ENCODE measurements around the gene CEP112.

DNA sequence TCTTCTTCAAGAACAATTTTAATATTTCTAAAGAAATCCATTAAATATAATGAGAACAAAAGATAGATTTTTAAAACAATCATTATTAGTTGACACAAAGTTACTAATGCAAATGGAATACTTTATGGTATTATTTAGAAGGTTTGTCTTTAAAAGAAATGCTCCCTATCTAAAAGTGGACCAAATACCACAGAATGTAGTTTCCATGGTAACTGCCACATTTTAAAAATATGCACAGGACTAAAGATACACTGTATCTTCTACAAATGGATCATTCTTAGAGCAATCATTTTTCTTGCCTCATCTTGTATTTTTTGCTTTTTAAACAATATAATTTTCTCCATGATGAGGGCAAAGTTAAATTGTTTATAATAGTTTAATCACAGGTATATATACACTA lies 296.0 kb downstream of the CEP112 start:
- TF ChIP-seq SKIL (IDR thresholded peaks at IDR 0.05; ENCODE audit: low read depth, poor library complexity, severe bottlenecking) (no peak), CTCF (IDR thresholded peaks at IDR 0.05 in 2 of 3, conservative IDR thresholded peaks at IDR 0.05 in 1 of 3; ENCODE audit: control insufficient read depth in 2 of 3, extremely low read depth in 1 of 3, insufficient read depth in 1 of 3, low read depth in 3 of 3, low read length in 3 of 3) (no peak), FOXK2 (IDR thresholded peaks at IDR 0.05) (no peak), ZZZ3 (IDR thresholded peaks at IDR 0.05; ENCODE audit: control insufficient read depth, insufficient read length, low read depth) (no peak), ZBTB11 (CRISPR knock-in tag; IDR thresholded peaks at IDR 0.05) (no peak), POLR2A (IDR thresholded peaks at IDR 0.05; ENCODE audit: low read depth, low read length) (no peak), GABPA (IDR thresholded peaks at IDR 0.05; ENCODE audit: low read depth) (no peak), ETV6 (conservative IDR thresholded peaks at IDR 0.05 in 1 of 2, IDR thresholded peaks at IDR 0.05 in 1 of 2; ENCODE audit: borderline replicate concordance in 1 of 2, low read depth in 1 of 2) (no peak), USF1 (IDR thresholded peaks at IDR 0.05; ENCODE audit: borderline replicate concordance, extremely low read length, insufficient read depth, low read depth, low read length) (no peak), POLR2AphosphoS5 (IDR thresholded peaks at IDR 0.05; ENCODE audit: low read length) (no peak), CREB1 (IDR thresholded peaks at IDR 0.05; ENCODE audit: low read depth) (no peak)

Data from GM12878 (cell line).